ENCODE data around the gene AP3S2.
"Not testable (repeated sequence)": the region's sequence is repeated elsewhere in the genome, so short reads cannot be mapped to it uniquely, and the experiment has no call there.

AP3S2 gene

GRCh38 chr15:89783111-89783860, 110.5 kb downstream of the AP3S2 start:
- peaks cover 4% of the 10 kb centered on the region for H3K36me3 Mint-ChIP-seq
- no peak overlapping the region for H3K4me3 Mint-ChIP-seq
- no peak overlapping the region for H3K27ac Mint-ChIP-seq
- peaks cover 11% of the 10 kb centered on the region for H3K27me3 Mint-ChIP-seq
- H3K4me1 Mint-ChIP-seq (ENCODE audit: low read depth) = no peaks in the 10 kb centered on the region
- H3K9me3 Mint-ChIP-seq (ENCODE audit: low read depth) = peaks cover 10% of the 10 kb centered on the region

- H3K4me1 Mint-ChIP-seq (ENCODE audit: low read depth); H3K9me3 Mint-ChIP-seq (ENCODE audit: low read depth); H3K27me3 Mint-ChIP-seq; H3K4me3 Mint-ChIP-seq; H3K27ac Mint-ChIP-seq; H3K36me3 Mint-ChIP-seq: not testable (repeated sequence)
These were observed 111.2 kb downstream of the AP3S2 start for GRCh38 chr15:89782619-89782950.

GRCh38 chr15:89781891-89782618, 111.7 kb downstream of the AP3S2 start:
- Mint-ChIP-seq H3K9me3 (ENCODE audit: low read depth) (no peaks in the 10 kb centered on the region), H3K27ac (no peak overlapping the region), H3K4me3 (no peak overlapping the region), H3K36me3 (no peaks in the 10 kb centered on the region), H3K27me3 (peaks cover 10% of the 10 kb centered on the region), H3K4me1 (ENCODE audit: low read depth) (peaks cover 1% of the 10 kb centered on the region)

GRCh38 chr15:89781055-89781454, 112.7 kb downstream of the AP3S2 start:
- Mint-ChIP-seq H3K36me3 (no peaks in the 10 kb centered on the region), H3K9me3 (ENCODE audit: low read depth) (no peaks in the 10 kb centered on the region), H3K27me3 (peaks cover 10% of the 10 kb centered on the region), H3K4me3 (no peak overlapping the region), H3K27ac (no peak overlapping the region), H3K4me1 (ENCODE audit: low read depth) (peaks cover 1% of the 10 kb centered on the region)

GRCh38 chr15:89780601-89781000, 113.2 kb downstream of the AP3S2 start:
- H3K9me3 Mint-ChIP-seq (ENCODE audit: low read depth) = no peaks in the 10 kb centered on the region
- H3K27me3 Mint-ChIP-seq = peaks cover 11% of the 10 kb centered on the region
- no peaks in the 10 kb centered on the region for H3K36me3 Mint-ChIP-seq
- H3K27ac Mint-ChIP-seq = no peak overlapping the region
- H3K4me1 Mint-ChIP-seq (ENCODE audit: low read depth) = peaks cover 1% of the 10 kb centered on the region
- no peak overlapping the region for H3K4me3 Mint-ChIP-seq

Measured in activated naive CD8-positive, alpha-beta T cell (primary cell).